Thyroid gland (tissue), 4 donors: ENCODE measurements around the gene ATXN1. TPM values are rescaled to one million over a fixed set of nuclear protein-coding genes. Genes with fewer than 3 reads are reported as not detected.
A peak's percentile ranks its signal among the peaks of the same experiment; 100 is the strongest.

ENCODE experiments used
- DNase-seq, 2 donors: peaks; one replicate each; pipeline ENCODE4 v3.0.0-alpha.2; 2019
- H3K27ac ChIP-seq, 3 donors: fragments of 200-600 bp; sonication (generic); 1 replicate in 2 of 3; 2 replicates in 1 of 3; pipeline ENCODE4 v1.5.1; 2016 to 2019; ENCODE audit warnings: mild to moderate bottlenecking in 1 of 3, moderate library complexity in 1 of 3
- H3K27me3 ChIP-seq: fragments of 200-600 bp; sonication (generic); one replicate; pipeline ENCODE4 v1.5.1; 2019
- H3K36me3 ChIP-seq, 2 donors: fragments of 200-600 bp; sonication (generic); one replicate each; pipeline ENCODE4 v1.5.1; 2016 to 2019
- H3K4me1 ChIP-seq, 2 donors: fragments of 200-600 bp; sonication (generic); one replicate each; pipeline ENCODE4 v1.5.1; 2017 to 2019
- H3K4me3 ChIP-seq, 3 donors: fragments of 200-600 bp; sonication (generic); replicated peaks in 1 of 3; 1 replicate in 2 of 3; 2 replicates in 1 of 3; pipeline ENCODE4 v1.5.1; 2016; ENCODE audit warnings: mild to moderate bottlenecking in 1 of 3
- H3K9me3 ChIP-seq: fragments of 200-600 bp; sonication (generic); one replicate; pipeline ENCODE4 v1.5.1; 2017
- POLR2A ChIP-seq, 2 donors: fragments of 450-650 bp; IDR thresholded peaks; one replicate each; pipeline ENCODE4 v1.6.1; 2017; ENCODE audit warnings: antibody characterized with exemption in 2 of 2, mild to moderate bottlenecking in 2 of 2, moderate library complexity in 1 of 2
- WGBS, 2 donors: methylation state at CpG; one replicate each; pipeline ENCODE4 v1.1.5; 2017; 5-methylcytosine and 5-hydroxymethylcytosine counted together
- intact Hi-C: fragments of 100-400 bp; cut with DNase I; formaldehyde crosslinking; loops from one replicate; pipeline ENCODE4 v1.15.1; 2023
- total RNA-seq, 4 donors: library from RNA; depleted of rRNA; stranded (reverse); fragments of >200 nt; gene quantifications; one replicate each; pipeline ENCODE4 v1.2.3, GENCODE V29; 2016
- TF ChIP-seq, protein P1 (sequence below), 6 experiments: fragments of 200-600 bp in 3 of 6; fragments of 450-650 bp in 3 of 6; sonication (generic) in 3 of 6; IDR thresholded peaks; one replicate each; pipeline ENCODE4 v1.5.1; 2016 to 2019; ENCODE audit warnings: antibody characterized with exemption in 6 of 6, mild to moderate bottlenecking in 2 of 6, inconsistent platforms in 1 of 6, moderate library complexity in 1 of 6

ATXN1 gene
- total RNA-seq, 4 donors from 2014 or later: 62.1 to 88.1 (median 83.0) TPM

DNA sequence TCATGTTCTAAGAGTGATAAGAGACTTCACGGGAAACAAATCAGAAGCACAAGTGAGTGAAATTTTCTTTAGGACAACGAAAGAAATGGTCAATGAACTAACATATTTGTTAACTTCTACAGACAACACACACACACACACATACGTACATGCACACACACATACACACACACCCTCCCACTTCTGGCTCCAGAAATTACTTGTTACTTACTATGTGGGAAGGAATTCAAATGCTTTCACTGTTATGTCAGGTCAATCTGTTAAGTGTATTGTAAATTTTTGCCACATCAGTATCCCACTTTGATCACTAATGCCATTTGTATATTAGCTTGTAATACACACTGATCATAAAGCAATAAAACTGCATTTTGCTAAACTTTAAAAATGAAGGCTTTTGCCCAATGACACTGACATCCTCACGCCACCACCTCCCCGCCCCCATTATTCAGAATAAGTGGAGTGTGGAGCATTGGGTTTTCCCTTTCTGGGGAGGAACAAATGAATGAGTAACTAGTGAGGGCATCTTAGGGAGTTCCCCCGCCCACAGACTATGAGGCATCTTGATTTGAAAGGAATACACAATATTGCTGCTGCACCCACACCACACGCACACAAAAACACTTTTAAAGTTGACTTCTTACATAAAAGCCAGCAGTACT, 76.2 kb downstream of the ATXN1 start:
- Histone ChIP-seq H3K36me3 (no peaks in the 10 kb centered on the region), H3K4me3 (no peak overlapping the region), H3K27ac (peak overlapping the region in 2 of 3 donors; percentile 71 to 79), H3K4me1 (peaks cover 19 to 36% of the 10 kb centered on the region in 2 donors), H3K27me3 (no peaks in the 10 kb centered on the region), H3K9me3 (no peaks in the 10 kb centered on the region)
- intact Hi-C loops: no loop called here
- 87 to 93% methylated on average over 7 of the region's 7 CpGs for WGBS, 2 donors
- DNase-seq: no peak
- TF ChIP-seq, protein P1, sequence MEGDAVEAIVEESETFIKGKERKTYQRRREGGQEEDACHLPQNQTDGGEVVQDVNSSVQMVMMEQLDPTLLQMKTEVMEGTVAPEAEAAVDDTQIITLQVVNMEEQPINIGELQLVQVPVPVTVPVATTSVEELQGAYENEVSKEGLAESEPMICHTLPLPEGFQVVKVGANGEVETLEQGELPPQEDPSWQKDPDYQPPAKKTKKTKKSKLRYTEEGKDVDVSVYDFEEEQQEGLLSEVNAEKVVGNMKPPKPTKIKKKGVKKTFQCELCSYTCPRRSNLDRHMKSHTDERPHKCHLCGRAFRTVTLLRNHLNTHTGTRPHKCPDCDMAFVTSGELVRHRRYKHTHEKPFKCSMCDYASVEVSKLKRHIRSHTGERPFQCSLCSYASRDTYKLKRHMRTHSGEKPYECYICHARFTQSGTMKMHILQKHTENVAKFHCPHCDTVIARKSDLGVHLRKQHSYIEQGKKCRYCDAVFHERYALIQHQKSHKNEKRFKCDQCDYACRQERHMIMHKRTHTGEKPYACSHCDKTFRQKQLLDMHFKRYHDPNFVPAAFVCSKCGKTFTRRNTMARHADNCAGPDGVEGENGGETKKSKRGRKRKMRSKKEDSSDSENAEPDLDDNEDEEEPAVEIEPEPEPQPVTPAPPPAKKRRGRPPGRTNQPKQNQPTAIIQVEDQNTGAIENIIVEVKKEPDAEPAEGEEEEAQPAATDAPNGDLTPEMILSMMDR (IDR thresholded peaks at IDR 0.05): no peak
- no peak for TF ChIP-seq POLR2A (IDR thresholded peaks at IDR 0.05)

GRCh38 chr6:16684195-16684689, 77.0 kb downstream of the ATXN1 start:
- Histone ChIP-seq H3K9me3 (no peaks in the 10 kb centered on the region), H3K36me3 (no peaks in the 10 kb centered on the region), H3K4me1 (peaks cover 19 to 36% of the 10 kb centered on the region in 2 donors), H3K4me3 (no peak overlapping the region), H3K27me3 (no peaks in the 10 kb centered on the region), H3K27ac (peak overlapping the region; percentile 71 to 80 (median 79))
- 36 to 52% methylated on average over 5 of the region's 5 CpGs for WGBS, 2 donors
- TF ChIP-seq, protein P1 (IDR thresholded peaks at IDR 0.05): no peak
- no peak for TF ChIP-seq POLR2A (IDR thresholded peaks at IDR 0.05)
- DNase-seq: peak; percentile 35 to 38
- intact Hi-C loops: no loop called here

DNA sequence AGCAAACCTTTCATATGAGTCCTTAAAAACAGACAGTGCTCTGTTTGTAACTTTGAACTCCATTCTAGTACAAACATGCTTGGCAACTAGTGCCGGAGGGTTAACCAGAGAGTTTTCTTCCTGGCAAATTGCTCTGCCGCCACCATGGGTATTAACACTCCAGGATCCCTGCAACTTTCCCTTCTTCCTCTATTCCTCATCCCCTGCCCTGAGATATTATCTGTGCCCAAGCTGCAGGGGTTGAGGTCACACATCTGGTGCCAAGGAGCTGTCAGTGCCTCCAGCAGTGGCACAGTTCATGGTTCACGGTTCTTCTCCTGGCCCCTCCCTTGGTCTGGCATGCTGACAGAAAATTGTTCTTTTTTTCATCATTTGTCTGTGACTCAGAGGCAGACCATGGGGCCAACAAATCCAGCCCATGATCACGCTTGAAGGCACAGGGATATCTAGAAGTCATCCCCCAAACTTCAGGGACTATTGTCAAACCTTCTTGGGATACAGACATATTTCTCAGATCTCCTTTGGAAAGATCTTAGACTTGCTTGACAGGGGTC, 77.5 kb downstream of the ATXN1 start:
- Histone ChIP-seq H3K4me1 (peaks cover 19 to 36% of the 10 kb centered on the region in 2 donors), H3K4me3 (no peak overlapping the region), H3K27me3 (no peaks in the 10 kb centered on the region), H3K36me3 (no peaks in the 10 kb centered on the region), H3K27ac (peak overlapping the region; percentile 71 to 80 (median 79)), H3K9me3 (no peaks in the 10 kb centered on the region)
- no peak for TF ChIP-seq POLR2A (IDR thresholded peaks at IDR 0.05)
- TF ChIP-seq, protein P1 (IDR thresholded peaks at IDR 0.05): no peak
- 34 to 38% methylated on average over 4 of the region's 4 CpGs for WGBS, 2 donors
- DNase-seq: peak; percentile 79 to 80
- intact Hi-C loops: no loop called here

DNA sequence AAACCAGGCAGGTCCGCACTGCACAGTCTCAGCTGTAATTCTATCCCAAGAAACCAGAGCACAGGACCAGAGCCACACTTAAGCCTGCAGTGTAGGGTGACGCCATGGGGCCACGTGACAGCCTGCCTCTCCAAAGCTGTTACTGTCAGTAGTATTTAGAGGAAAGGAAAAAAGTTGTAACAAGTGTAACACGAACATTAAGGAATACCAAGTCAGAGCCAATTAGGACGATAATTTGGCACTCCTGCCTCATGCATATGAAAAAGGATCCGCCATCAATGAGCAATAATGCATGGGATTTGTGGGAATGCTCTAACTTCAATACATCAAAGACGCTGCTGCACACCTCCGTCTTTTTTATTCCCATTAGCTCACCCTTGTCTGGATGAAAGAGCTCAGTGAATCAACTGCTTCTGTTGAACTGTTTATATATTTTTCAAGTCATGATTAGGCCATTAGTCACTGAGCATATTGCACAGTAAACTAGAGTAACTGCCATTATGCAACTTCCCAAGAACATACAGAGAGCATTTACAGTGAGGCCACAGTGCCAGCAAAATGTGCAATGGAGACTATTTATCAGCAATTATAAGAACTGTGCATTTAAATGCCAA, 79.9 kb downstream of the ATXN1 start:
- H3K4me3 ChIP-seq: no peak overlapping the region
- WGBS, 2 donors: 67 to 83% methylated on average over 8 of the region's 8 CpGs
- H3K4me1 ChIP-seq: peaks cover 23 to 49% of the 10 kb centered on the region in 2 donors
- peak; percentile 86 for DNase-seq
- TF ChIP-seq, protein P1 (IDR thresholded peaks at IDR 0.05): no peak
- TF ChIP-seq POLR2A (IDR thresholded peaks at IDR 0.05): no peak
- H3K27me3 ChIP-seq: no peaks in the 10 kb centered on the region
- H3K27ac ChIP-seq: peak overlapping the region in 2 of 3 donors; percentile 9 to 27
- no peaks in the 10 kb centered on the region for H3K9me3 ChIP-seq
- intact Hi-C loops: no loop called here
- H3K36me3 ChIP-seq: no peaks in the 10 kb centered on the region

DNA sequence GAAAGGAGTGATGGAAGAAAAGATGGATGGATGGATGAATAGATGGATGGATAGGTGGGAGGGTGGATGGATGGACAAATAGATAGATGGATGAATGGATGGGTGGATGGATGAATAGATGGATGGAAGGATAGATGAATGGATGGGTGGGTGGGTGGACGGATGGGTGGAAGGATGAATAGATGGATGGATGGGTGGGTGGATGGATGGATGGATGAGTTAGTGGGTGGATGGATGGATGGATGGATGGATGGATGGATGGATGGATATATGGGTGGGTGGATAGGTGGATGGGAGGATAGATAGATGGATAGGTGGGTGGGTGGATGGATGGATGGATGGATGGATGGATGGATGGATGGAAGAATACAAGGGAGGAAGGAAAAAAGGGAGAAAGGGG, 82.2 kb downstream of the ATXN1 start:
- Histone ChIP-seq H3K9me3 (no peaks in the 10 kb centered on the region), H3K27me3 (no peaks in the 10 kb centered on the region), H3K4me3 (no peak overlapping the region), H3K4me1 (peaks cover 25 to 54% of the 10 kb centered on the region in 2 donors), H3K36me3 (no peaks in the 10 kb centered on the region), H3K27ac (no peak overlapping the region)
- TF ChIP-seq POLR2A (IDR thresholded peaks at IDR 0.05): no peak
- TF ChIP-seq, protein P1 (IDR thresholded peaks at IDR 0.05): no peak
- intact Hi-C loops: loop anchor here (10.0 kb wide), 1 partner anchor 86 kb away; the partner anchor contains the start of gene ATXN1
- no peak for DNase-seq
- 91 to 96% methylated on average over 1 of the region's 1 CpG for WGBS, 2 donors
